Neural cell (in vitro differentiated cells): ENCODE measurements around the gene BPIFB6. TPM values are rescaled to one million over a fixed set of nuclear protein-coding genes. Genes with fewer than 3 reads are reported as not detected.

Experiments used
- H2AFZ ChIP-seq: fragments of 200-600, 300-800 bp; sonication (generic), shearing (Covaris generic); 2 replicates; pipeline ENCODE4 v1.6.0; 2014; ENCODE audit warnings: low read depth, mild to moderate bottlenecking, antibody characterized with exemption, low read length, moderate library complexity
- H3F3A ChIP-seq: fragments of 200-600 bp; shearing (Covaris generic); 2 replicates; pipeline ENCODE4 v1.6.1; 2016; ENCODE audit warnings: mild to moderate bottlenecking, moderate library complexity, mixed read lengths, antibody characterized with exemption, low read length; ENCODE audit not compliant: insufficient read depth, poor library complexity, severe bottlenecking
- H3K27ac ChIP-seq: fragments of 200-600, 300-800 bp; sonication (generic), shearing (Covaris generic); 2 replicates; pipeline ENCODE4 v1.5.1; 2014; ENCODE audit warnings: mild to moderate bottlenecking, low read length, moderate library complexity
- H3K27me3 ChIP-seq: fragments of 300-800, 200-600 bp; sonication (generic), shearing (Covaris generic); 2 replicates; pipeline ENCODE4 v1.6.0; 2014; ENCODE audit warnings: mild to moderate bottlenecking, low read depth, low read length, moderate library complexity; ENCODE audit not compliant: insufficient read depth
- H3K36me3 ChIP-seq: fragments of 300-800, 200-600 bp; sonication (generic), shearing (Covaris generic); 2 replicates; pipeline ENCODE4 v1.5.1; 2014; ENCODE audit warnings: mild to moderate bottlenecking, antibody characterized with exemption, low read length, moderate library complexity; ENCODE audit not compliant: insufficient read depth
- H3K4me2 ChIP-seq: fragments of 300-800, 200-600 bp; sonication (generic), shearing (Covaris generic); 2 replicates; pipeline ENCODE4 v1.6.0; 2014; ENCODE audit warnings: mild to moderate bottlenecking, low read length
- H3K4me3 ChIP-seq: fragments of 300-800, 200-600 bp; sonication (generic), shearing (Covaris generic); 2 replicates; pipeline ENCODE4 v1.5.1; 2014; ENCODE audit warnings: mild to moderate bottlenecking, low read length, moderate library complexity
- H3K79me2 ChIP-seq: fragments of 200-600 bp; shearing (Covaris generic); replicated peaks from 2 replicates; pipeline ENCODE4 v1.6.0; 2014; ENCODE audit warnings: mild to moderate bottlenecking, low read length, moderate library complexity; ENCODE audit not compliant: insufficient read depth
- H3K9ac ChIP-seq: fragments of 300-800, 200-600 bp; sonication (generic), shearing (Covaris generic); 2 replicates; pipeline ENCODE4 v1.6.1; 2016; ENCODE audit warnings: mild to moderate bottlenecking, low read length, mixed read lengths
- H3K9me2 ChIP-seq: fragments of 200-600 bp; shearing (Covaris generic); 2 replicates; pipeline ENCODE4 v1.6.1; 2016; ENCODE audit warnings: mild to moderate bottlenecking, low read length, mixed read lengths; ENCODE audit not compliant: insufficient read depth
- H3K9me3 ChIP-seq: fragments of 200-600, 300-800 bp; sonication (generic), shearing (Covaris generic); 2 replicates; pipeline ENCODE4 v1.6.1; 2016; ENCODE audit warnings: mild to moderate bottlenecking, mixed run types, low read length, moderate library complexity, mixed read lengths
- H4K20me1 ChIP-seq: fragments of 200-600 bp; shearing (Covaris generic); 2 replicates; pipeline ENCODE4 v1.6.1; 2016; ENCODE audit warnings: mild to moderate bottlenecking, mixed run types; ENCODE audit not compliant: insufficient read depth
- EP300 ChIP-seq: fragments of 450-650 bp; conservative IDR thresholded peaks from 2 replicates; pipeline ENCODE4 v1.6.1; 2014; ENCODE audit warnings: antibody characterized with exemption, mild to moderate bottlenecking, moderate library complexity; ENCODE audit not compliant: poor library complexity, severe bottlenecking
- EZH2 ChIP-seq: fragments of 200-600, 300-800 bp; shearing (Covaris generic), sonication (generic); IDR thresholded peaks from 2 replicates; pipeline ENCODE4 v1.6.1; 2014; ENCODE audit warnings: antibody characterized with exemption, low read length, borderline replicate concordance, mild to moderate bottlenecking; ENCODE audit not compliant: insufficient read depth, poor library complexity, severe bottlenecking
- MXI1 ChIP-seq: fragments of 450-650 bp; conservative IDR thresholded peaks from 2 replicates; pipeline ENCODE4 v1.6.1; 2014; ENCODE audit warnings: antibody characterized with exemption, mild to moderate bottlenecking; ENCODE audit not compliant: poor library complexity, severe bottlenecking
- POLR2AphosphoS5 ChIP-seq: IDR thresholded peaks from 2 replicates; pipeline ENCODE4 v1.6.1; 2012
- RAD21 ChIP-seq: fragments of 450-650 bp; conservative IDR thresholded peaks from 2 replicates; pipeline ENCODE4 v1.6.1; 2014; ENCODE audit warnings: antibody characterized with exemption, mild to moderate bottlenecking, moderate library complexity
- SMC3 ChIP-seq: fragments of 450-650 bp; conservative IDR thresholded peaks from 2 replicates; pipeline ENCODE4 v1.6.1; 2014; ENCODE audit warnings: antibody characterized with exemption, mild to moderate bottlenecking, moderate library complexity; ENCODE audit not compliant: poor library complexity
- TAF1 ChIP-seq: IDR thresholded peaks from 2 replicates; pipeline ENCODE4 v1.6.1; 2012; ENCODE audit warnings: low read depth
- polyA plus RNA-seq: library from polyadenylated mRNA; depleted of rRNA; stranded (reverse); fragments of >200 nt; gene quantifications from 2 replicates; pipeline ENCODE4 v1.2.3, GENCODE V29; 2014
- TF ChIP-seq, protein P1 (sequence below): IDR thresholded peaks from 2 replicates; pipeline ENCODE4 v1.6.1; 2012; ENCODE audit warnings: borderline replicate concordance
- TF ChIP-seq, protein P2 (sequence below): fragments of 450-650 bp; IDR thresholded peaks from 2 replicates; pipeline ENCODE4 v1.5.1; 2014; ENCODE audit warnings: antibody characterized with exemption, mild to moderate bottlenecking, moderate library complexity; ENCODE audit not compliant: poor library complexity, severe bottlenecking

Gene BPIFB6
- polyA plus RNA-seq, 1 donor from 2014 or later: not detected

DNA sequence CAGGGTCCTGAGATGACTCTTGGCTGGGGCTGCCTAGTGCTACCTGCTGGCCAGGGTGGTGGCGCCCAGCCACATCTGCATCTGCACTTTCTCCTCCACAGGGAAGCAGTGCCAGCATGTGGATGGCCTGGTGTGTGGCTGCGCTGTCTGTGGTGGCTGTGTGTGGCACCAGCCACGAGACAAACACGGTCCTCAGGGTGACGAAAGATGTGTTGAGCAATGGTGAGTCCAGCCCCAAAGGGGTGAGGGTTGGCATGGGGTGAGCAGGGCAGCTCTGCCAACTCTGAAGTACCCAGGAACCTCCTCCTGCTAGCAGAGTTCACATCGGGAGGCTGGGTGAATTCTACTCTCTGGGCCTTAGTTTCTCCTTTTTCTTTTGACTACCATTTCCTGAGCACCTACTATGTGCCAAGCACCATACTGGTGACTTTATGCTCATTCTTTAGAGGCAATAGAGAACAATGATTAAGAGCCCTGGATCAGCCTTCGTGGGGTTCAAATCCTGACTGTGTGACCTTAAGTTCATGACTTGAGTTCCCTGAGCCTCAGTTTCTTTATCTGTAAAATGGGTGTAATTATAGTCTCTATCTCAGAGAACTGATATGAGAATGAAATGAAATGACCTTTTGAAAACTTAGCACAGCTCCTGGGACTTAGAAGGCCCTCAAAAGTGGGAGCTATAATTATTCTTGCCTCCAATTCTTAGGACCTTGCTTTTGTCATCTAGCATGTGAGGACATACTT, 50.1 kb downstream of the BPIFB6 start:
- H3K27ac ChIP-seq: no peak overlapping the region
- H3K9ac ChIP-seq: no peak overlapping the region
- TF ChIP-seq MXI1: no peak
- TF ChIP-seq RAD21: no peak
- TF ChIP-seq, protein P1, sequence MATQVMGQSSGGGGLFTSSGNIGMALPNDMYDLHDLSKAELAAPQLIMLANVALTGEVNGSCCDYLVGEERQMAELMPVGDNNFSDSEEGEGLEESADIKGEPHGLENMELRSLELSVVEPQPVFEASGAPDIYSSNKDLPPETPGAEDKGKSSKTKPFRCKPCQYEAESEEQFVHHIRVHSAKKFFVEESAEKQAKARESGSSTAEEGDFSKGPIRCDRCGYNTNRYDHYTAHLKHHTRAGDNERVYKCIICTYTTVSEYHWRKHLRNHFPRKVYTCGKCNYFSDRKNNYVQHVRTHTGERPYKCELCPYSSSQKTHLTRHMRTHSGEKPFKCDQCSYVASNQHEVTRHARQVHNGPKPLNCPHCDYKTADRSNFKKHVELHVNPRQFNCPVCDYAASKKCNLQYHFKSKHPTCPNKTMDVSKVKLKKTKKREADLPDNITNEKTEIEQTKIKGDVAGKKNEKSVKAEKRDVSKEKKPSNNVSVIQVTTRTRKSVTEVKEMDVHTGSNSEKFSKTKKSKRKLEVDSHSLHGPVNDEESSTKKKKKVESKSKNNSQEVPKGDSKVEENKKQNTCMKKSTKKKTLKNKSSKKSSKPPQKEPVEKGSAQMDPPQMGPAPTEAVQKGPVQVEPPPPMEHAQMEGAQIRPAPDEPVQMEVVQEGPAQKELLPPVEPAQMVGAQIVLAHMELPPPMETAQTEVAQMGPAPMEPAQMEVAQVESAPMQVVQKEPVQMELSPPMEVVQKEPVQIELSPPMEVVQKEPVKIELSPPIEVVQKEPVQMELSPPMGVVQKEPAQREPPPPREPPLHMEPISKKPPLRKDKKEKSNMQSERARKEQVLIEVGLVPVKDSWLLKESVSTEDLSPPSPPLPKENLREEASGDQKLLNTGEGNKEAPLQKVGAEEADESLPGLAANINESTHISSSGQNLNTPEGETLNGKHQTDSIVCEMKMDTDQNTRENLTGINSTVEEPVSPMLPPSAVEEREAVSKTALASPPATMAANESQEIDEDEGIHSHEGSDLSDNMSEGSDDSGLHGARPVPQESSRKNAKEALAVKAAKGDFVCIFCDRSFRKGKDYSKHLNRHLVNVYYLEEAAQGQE: no peak
- no peak for TF ChIP-seq SMC3
- no peak for TF ChIP-seq EZH2
- no peak for TF ChIP-seq TAF1
- TF ChIP-seq EP300: no peak
- TF ChIP-seq, protein P2, sequence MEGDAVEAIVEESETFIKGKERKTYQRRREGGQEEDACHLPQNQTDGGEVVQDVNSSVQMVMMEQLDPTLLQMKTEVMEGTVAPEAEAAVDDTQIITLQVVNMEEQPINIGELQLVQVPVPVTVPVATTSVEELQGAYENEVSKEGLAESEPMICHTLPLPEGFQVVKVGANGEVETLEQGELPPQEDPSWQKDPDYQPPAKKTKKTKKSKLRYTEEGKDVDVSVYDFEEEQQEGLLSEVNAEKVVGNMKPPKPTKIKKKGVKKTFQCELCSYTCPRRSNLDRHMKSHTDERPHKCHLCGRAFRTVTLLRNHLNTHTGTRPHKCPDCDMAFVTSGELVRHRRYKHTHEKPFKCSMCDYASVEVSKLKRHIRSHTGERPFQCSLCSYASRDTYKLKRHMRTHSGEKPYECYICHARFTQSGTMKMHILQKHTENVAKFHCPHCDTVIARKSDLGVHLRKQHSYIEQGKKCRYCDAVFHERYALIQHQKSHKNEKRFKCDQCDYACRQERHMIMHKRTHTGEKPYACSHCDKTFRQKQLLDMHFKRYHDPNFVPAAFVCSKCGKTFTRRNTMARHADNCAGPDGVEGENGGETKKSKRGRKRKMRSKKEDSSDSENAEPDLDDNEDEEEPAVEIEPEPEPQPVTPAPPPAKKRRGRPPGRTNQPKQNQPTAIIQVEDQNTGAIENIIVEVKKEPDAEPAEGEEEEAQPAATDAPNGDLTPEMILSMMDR: no peak
- no peak for TF ChIP-seq POLR2AphosphoS5
- H3K79me2 ChIP-seq: no peaks in the 10 kb centered on the region
- H3K36me3 ChIP-seq: no peaks in the 10 kb centered on the region
- no peak overlapping the region for H3K4me3 ChIP-seq
- no peaks in the 10 kb centered on the region for H3K9me3 ChIP-seq
- no peak overlapping the region for H2AFZ ChIP-seq
- no peaks in the 10 kb centered on the region for H3K9me2 ChIP-seq
- no peaks in the 10 kb centered on the region for H3K27me3 ChIP-seq
- no peak overlapping the region for H3K4me2 ChIP-seq
- H3F3A ChIP-seq: no peaks in the 10 kb centered on the region
- H4K20me1 ChIP-seq: no peaks in the 10 kb centered on the region

DNA sequence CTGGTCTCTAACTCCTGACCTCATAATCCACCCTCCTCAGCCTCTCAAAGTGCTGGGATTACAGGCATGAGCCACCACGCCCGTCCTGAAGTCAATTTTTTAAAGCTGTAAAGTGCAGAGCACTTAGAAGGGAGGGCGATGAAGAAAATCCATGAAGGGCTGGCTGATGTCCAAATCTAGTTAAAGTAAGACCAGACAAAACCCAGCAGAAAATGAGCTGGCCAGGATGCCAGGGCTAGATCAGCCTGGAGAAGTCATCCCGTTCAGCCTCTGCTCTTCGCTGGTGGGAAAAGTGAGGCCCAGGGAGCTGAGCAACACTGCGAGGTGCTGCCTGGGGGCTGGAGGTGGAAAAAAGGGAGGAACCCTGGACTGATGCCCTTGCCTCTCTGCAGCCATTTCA, 51.1 kb downstream of the BPIFB6 start:
- no peak overlapping the region for H3K9ac ChIP-seq
- no peak overlapping the region for H3K27ac ChIP-seq
- H3K4me3 ChIP-seq: no peak overlapping the region
- no peaks in the 10 kb centered on the region for H3K79me2 ChIP-seq
- H3K36me3 ChIP-seq: no peaks in the 10 kb centered on the region
- TF ChIP-seq EP300: no peak
- H3K4me2 ChIP-seq: no peak overlapping the region
- no peaks in the 10 kb centered on the region for H4K20me1 ChIP-seq
- no peaks in the 10 kb centered on the region for H3K9me3 ChIP-seq
- no peaks in the 10 kb centered on the region for H3K27me3 ChIP-seq
- no peak overlapping the region for H2AFZ ChIP-seq
- H3K9me2 ChIP-seq: no peaks in the 10 kb centered on the region
- no peaks in the 10 kb centered on the region for H3F3A ChIP-seq
